Mesenchymal stem cell (in vitro differentiated cells and primary cell): ENCODE measurements around the gene MFSD6.
"Not testable (repeated sequence)": the region's sequence is repeated elsewhere in the genome, so short reads cannot be mapped to it uniquely, and the experiment has no call there.

Source experiments
- DNase-seq: peaks from one replicate; pipeline ENCODE4 v3.0.0-alpha.2; 2013
- H2AFZ ChIP-seq: one replicate; pipeline ENCODE4 v1.6.1; 2013; ENCODE audit warnings: low read depth, mild to moderate bottlenecking, control low read depth, inconsistent platforms, low read length, moderate library complexity
- H2AK5ac ChIP-seq: 2 replicates; pipeline ENCODE4 v1.6.1; 2013; ENCODE audit warnings: low read length, moderate library complexity, mild to moderate bottlenecking, inconsistent platforms; ENCODE audit not compliant: severe bottlenecking
- H2BK120ac ChIP-seq: one replicate; pipeline ENCODE4 v1.6.1; 2013; ENCODE audit warnings: low read depth, mild to moderate bottlenecking, inconsistent platforms, low read length, moderate library complexity
- H2BK12ac ChIP-seq, 2 experiments: one replicate each; pipeline ENCODE4 v1.6.1; 2013; ENCODE audit warnings: inconsistent platforms in 2 of 2, low read length in 2 of 2, mild to moderate bottlenecking in 2 of 2, moderate library complexity in 2 of 2, control low read depth in 1 of 2
- H2BK15ac ChIP-seq: one replicate; pipeline ENCODE4 v1.6.1; 2013; ENCODE audit warnings: mild to moderate bottlenecking, low read depth, inconsistent platforms; ENCODE audit not compliant: poor library complexity, severe bottlenecking
- H2BK5ac ChIP-seq: 2 replicates; pipeline ENCODE4 v1.6.1; 2013; ENCODE audit warnings: low read depth, mild to moderate bottlenecking, low read length, control low read depth, inconsistent platforms; ENCODE audit not compliant: poor library complexity, severe bottlenecking
- H3K14ac ChIP-seq, 2 experiments: one replicate each; pipeline ENCODE4 v1.6.1; 2013; ENCODE audit warnings: inconsistent platforms in 2 of 2, low read length in 2 of 2, control low read depth in 1 of 2, mild to moderate bottlenecking in 1 of 2, moderate library complexity in 1 of 2
- H3K18ac ChIP-seq, 2 experiments: one replicate each; pipeline ENCODE4 v1.6.1; 2013; ENCODE audit warnings: inconsistent platforms in 2 of 2, low read length in 2 of 2, control low read depth in 1 of 2, low read depth in 1 of 2, mild to moderate bottlenecking in 1 of 2
- H3K23ac ChIP-seq, 2 experiments: one replicate each; pipeline ENCODE4 v1.6.1; 2013; ENCODE audit warnings: inconsistent platforms in 2 of 2, low read length in 2 of 2, mild to moderate bottlenecking in 2 of 2, moderate library complexity in 2 of 2, control low read depth in 1 of 2
- H3K27ac ChIP-seq: 2 replicates; pipeline ENCODE4 v1.5.1; 2013; ENCODE audit warnings: mild to moderate bottlenecking, moderate library complexity, low read length, control low read depth, inconsistent platforms; ENCODE audit not compliant: poor library complexity, severe bottlenecking
- H3K27me3 ChIP-seq, 2 experiments: 2 replicates each; pipeline versions ENCODE4 v1.6.1 to v1.7.0; 2013; ENCODE audit warnings: low read length in 2 of 2, mild to moderate bottlenecking in 2 of 2, moderate library complexity in 2 of 2, control low read depth in 1 of 2, inconsistent platforms in 1 of 2; ENCODE audit not compliant: control insufficient read depth in 1 of 2, insufficient read depth in 1 of 2
- H3K36me3 ChIP-seq, 2 experiments: 2 replicates each; pipeline versions ENCODE4 v1.6.1 to v1.7.0; 2013; ENCODE audit warnings: low read length in 2 of 2, control low read depth in 1 of 2, inconsistent platforms in 1 of 2, low read depth in 1 of 2, mild to moderate bottlenecking in 1 of 2; ENCODE audit not compliant: insufficient read depth in 2 of 2, control insufficient read depth in 1 of 2
- H3K4ac ChIP-seq, 2 experiments: one replicate each; pipeline ENCODE4 v1.6.1; 2013; ENCODE audit warnings: inconsistent platforms in 2 of 2, low read length in 2 of 2, mild to moderate bottlenecking in 2 of 2, moderate library complexity in 2 of 2, control low read depth in 1 of 2, low read depth in 1 of 2
- H3K4me1 ChIP-seq: 2 replicates; pipeline ENCODE4 v1.6.1; 2013; ENCODE audit warnings: low read depth, low read length, control low read depth; ENCODE audit not compliant: control insufficient read depth, insufficient read depth
- H3K4me2 ChIP-seq: 2 replicates; pipeline ENCODE4 v1.6.1; 2013; ENCODE audit warnings: low read length, mild to moderate bottlenecking, inconsistent platforms; ENCODE audit not compliant: poor library complexity, severe bottlenecking
- H3K4me3 ChIP-seq, 2 experiments: 2 replicates each; pipeline versions ENCODE4 v1.5.1 to v1.7.0; 2013; ENCODE audit warnings: low read length in 2 of 2, mild to moderate bottlenecking in 2 of 2, control low read depth in 1 of 2, low read depth in 1 of 2; ENCODE audit not compliant: insufficient read depth in 1 of 2
- H3K79me1 ChIP-seq: replicated peaks from 2 replicates; pipeline ENCODE4 v1.6.1; 2013; ENCODE audit warnings: mild to moderate bottlenecking, control low read depth, low read length, inconsistent platforms; ENCODE audit not compliant: poor library complexity, severe bottlenecking
- H3K9ac ChIP-seq: 2 replicates; pipeline ENCODE4 v1.7.0; 2013; ENCODE audit warnings: mild to moderate bottlenecking, low read length, moderate library complexity
- H3K9me3 ChIP-seq: 2 replicates; pipeline ENCODE4 v1.7.0; 2013; ENCODE audit warnings: mild to moderate bottlenecking, low read length; ENCODE audit not compliant: control insufficient read depth
- H4K8ac ChIP-seq: one replicate; pipeline ENCODE4 v1.6.1; 2013; ENCODE audit warnings: inconsistent platforms, mild to moderate bottlenecking, low read length, moderate library complexity
- H4K91ac ChIP-seq: one replicate; pipeline ENCODE4 v1.6.1; 2013; ENCODE audit warnings: mild to moderate bottlenecking, low read length, inconsistent platforms
- WGBS: methylation state at CpG from one replicate; pipeline ENCODE4 v1.1.7; 2013; ENCODE audit warnings: mixed read lengths; 5-methylcytosine and 5-hydroxymethylcytosine counted together

The MFSD6 gene

DNA sequence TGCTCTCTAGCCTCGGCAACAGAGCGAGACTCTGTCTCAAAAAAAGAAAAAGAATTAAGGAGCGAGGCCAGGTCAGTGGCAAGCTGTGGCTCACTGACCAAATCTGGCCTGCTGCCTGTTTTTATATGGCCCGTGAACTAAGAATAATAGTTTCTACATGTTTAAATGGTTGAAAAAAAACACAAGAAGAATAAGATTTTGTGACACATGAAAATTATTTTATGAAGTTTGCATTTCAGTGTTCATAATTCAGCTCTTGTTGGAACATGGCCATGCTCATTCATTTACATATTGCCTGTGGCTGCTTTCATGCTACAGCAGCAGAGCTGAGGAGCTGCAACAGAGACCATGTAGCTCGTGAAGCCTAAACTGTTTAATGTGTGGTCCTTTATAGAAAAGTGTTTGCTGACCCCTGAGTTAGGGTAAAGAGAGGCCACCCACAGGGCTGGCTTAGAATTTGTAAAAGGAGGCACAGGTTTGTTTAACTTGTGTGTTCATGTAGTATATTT is 59.5 kb downstream of the MFSD6 start:
- no peak overlapping the region for H4K91ac ChIP-seq
- WGBS, result 87% methylated on average over 5 of the region's 5 CpGs

GRCh38 chr2:190468354-190468753 is 60.2 kb downstream of the MFSD6 start:
- H3K27me3 ChIP-seq, H2BK12ac ChIP-seq: not testable (repeated sequence)

More for the DNA sequence above, 59.5 kb downstream of the MFSD6 start:
- H3K4me1 ChIP-seq, result peaks cover 3% of the 10 kb centered on the region
- H3K79me1 ChIP-seq, result no peaks in the 10 kb centered on the region
- no peak overlapping the region for H3K4me3 ChIP-seq
- no peak overlapping the region for H2BK12ac ChIP-seq
- H2BK15ac ChIP-seq, result peak overlapping the region; percentile 80
- no peak overlapping the region for H2BK120ac ChIP-seq
- no peak overlapping the region for H3K23ac ChIP-seq
- no peaks in the 10 kb centered on the region for H3K27me3 ChIP-seq
- no peaks in the 10 kb centered on the region for H3K9me3 ChIP-seq
- H3K14ac ChIP-seq, result no peak overlapping the region
- H3K27ac ChIP-seq, result no peak overlapping the region
- peak overlapping the region; percentile 11 to 76 for H3K18ac ChIP-seq
- H3K9ac ChIP-seq, result peak overlapping the region; percentile 91
- H3K36me3 ChIP-seq, result no peaks in the 10 kb centered on the region
- H3K4me2 ChIP-seq, result no peak overlapping the region
- no peak for DNase-seq
- H2AFZ ChIP-seq, result peak overlapping the region; percentile 27
- no peak overlapping the region for H2BK5ac ChIP-seq
- H2AK5ac ChIP-seq, result no peak overlapping the region
- H4K8ac ChIP-seq, result no peak overlapping the region
- no peak overlapping the region for H3K4ac ChIP-seq

GRCh38 chr2:190468814-190469569 is 60.8 kb downstream of the MFSD6 start:
- H3K4ac ChIP-seq, result no peak overlapping the region
- H4K91ac ChIP-seq, result no peak overlapping the region
- WGBS, result 22% methylated on average over 1 of the region's 4 CpGs
- no peak overlapping the region for H2BK15ac ChIP-seq
- DNase-seq, result peak; percentile 89
- H3K27me3 ChIP-seq, result no peaks in the 10 kb centered on the region
- no peak overlapping the region for H3K4me3 ChIP-seq
- H3K27ac ChIP-seq, result peak overlapping the region; percentile 54
- H3K14ac ChIP-seq, result no peak overlapping the region
- no peak overlapping the region for H3K4me2 ChIP-seq
- H3K18ac ChIP-seq, result no peak overlapping the region
- H3K4me1 ChIP-seq, result peaks cover 3% of the 10 kb centered on the region
- no peak overlapping the region for H2AK5ac ChIP-seq
- no peaks in the 10 kb centered on the region for H3K79me1 ChIP-seq
- H3K9me3 ChIP-seq, result no peaks in the 10 kb centered on the region
- H2AFZ ChIP-seq, result no peak overlapping the region
- no peak overlapping the region for H2BK5ac ChIP-seq
- no peak overlapping the region for H4K8ac ChIP-seq
- H2BK120ac ChIP-seq, result no peak overlapping the region
- no peak overlapping the region for H2BK12ac ChIP-seq
- H3K23ac ChIP-seq, result no peak overlapping the region
- H3K9ac ChIP-seq, result peak overlapping the region; percentile 91
- H3K36me3 ChIP-seq, result no peaks in the 10 kb centered on the region

More at GRCh38 chr2:190468354-190468753, 60.2 kb downstream of the MFSD6 start:
- Histone ChIP-seq H2BK120ac (peak overlapping the region; percentile 83), H3K18ac (peak overlapping the region in 1 of 2 experiments; percentile 76), H2BK15ac (peak overlapping the region; percentile 67), H3K9ac (peak overlapping the region; percentile 91)
- not testable (repeated sequence) for DNase-seq, H2AK5ac ChIP-seq, H3K4me2 ChIP-seq, H4K91ac ChIP-seq, H3K4me3 ChIP-seq, H3K14ac ChIP-seq, H3K4ac ChIP-seq, H2AFZ ChIP-seq, H3K27ac ChIP-seq, H3K36me3 ChIP-seq, H3K79me1 ChIP-seq, H3K23ac ChIP-seq, H3K9me3 ChIP-seq, H3K4me1 ChIP-seq, H2BK5ac ChIP-seq, H4K8ac ChIP-seq
- no CpG with 5 or more reads among the region's 1 CpG for WGBS

DNA sequence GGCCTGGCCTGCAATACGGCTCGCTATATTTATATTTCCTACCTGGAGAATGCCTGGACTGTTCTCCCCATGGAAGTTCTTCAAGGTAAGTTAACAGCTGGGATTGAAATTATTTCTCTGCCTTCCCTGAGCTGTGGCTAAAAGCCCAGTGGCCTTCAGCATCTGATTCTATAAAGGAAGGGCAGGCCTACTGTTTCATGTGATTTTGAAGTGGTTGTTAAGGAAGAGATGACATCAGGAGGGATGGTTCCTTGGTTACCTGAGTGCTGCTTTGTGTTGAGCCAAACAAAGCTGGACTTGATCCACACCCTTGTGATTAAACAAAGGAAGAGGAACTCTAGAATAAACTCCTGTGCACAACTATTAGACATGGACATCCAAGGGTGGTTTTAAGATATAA is 61.6 kb downstream of the MFSD6 start:
- peak overlapping the region; percentile 42 for H2AK5ac ChIP-seq
- H3K4me1 ChIP-seq, result peaks cover 3% of the 10 kb centered on the region
- no peak overlapping the region for H3K14ac ChIP-seq
- H3K4me3 ChIP-seq, result no peak overlapping the region
- H2BK15ac ChIP-seq, result no peak overlapping the region
- DNase-seq, result peak; percentile 79
- no peak overlapping the region for H3K4me2 ChIP-seq
- H3K9ac ChIP-seq, result peak overlapping the region; percentile 91
- peak overlapping the region; percentile 50 for H4K91ac ChIP-seq
- H3K4ac ChIP-seq, result peak overlapping the region in 1 of 2 experiments; percentile 82
- H3K9me3 ChIP-seq, result no peaks in the 10 kb centered on the region
- peak overlapping the region; percentile 54 to 89 for H2BK12ac ChIP-seq
- no peak overlapping the region for H2BK5ac ChIP-seq
- H3K18ac ChIP-seq, result peak overlapping the region; percentile 13 to 91
- no peak overlapping the region for H2BK120ac ChIP-seq
- H4K8ac ChIP-seq, result no peak overlapping the region
- no peak overlapping the region for H3K23ac ChIP-seq
- H3K36me3 ChIP-seq, result no peaks in the 10 kb centered on the region
- H3K27me3 ChIP-seq, result no peaks in the 10 kb centered on the region
- no peak overlapping the region for H2AFZ ChIP-seq
- 100% methylated on average over 2 of the region's 2 CpGs for WGBS
- no peaks in the 10 kb centered on the region for H3K79me1 ChIP-seq
- H3K27ac ChIP-seq, result no peak overlapping the region
